K562 (cell line): ENCODE measurements around the gene MEX3C. TPM values are rescaled to one million over a fixed set of nuclear protein-coding genes. Genes with fewer than 3 reads are reported as not detected.

Experiments
- ATAC-seq: fragments of 200-7000 bp; cut with Tn5 transposase; 3 replicates; pipeline ENCODE4 v1.9.1; 2020; ENCODE audit warnings: moderate library complexity
- BruUV-seq: library from RNA; stranded (reverse); fragments of 400-500 nt; replicated peaks from 2 replicates; lab custom pipeline; 2021; lab: Mats Ljungman, UMichigan
- CTCF ChIA-PET: fragments of 300-600 bp; formaldehyde crosslinking; extraction: SDS; loops from one replicate; lab custom pipeline; 2021; ENCODE audit warnings: low intra/inter-chr PET ratio; lab: Yijun Ruan, JAX
- POLR2A ChIA-PET: fragments of 300-600, 350-650 bp; sonication (Branson Sonifier 250); formaldehyde crosslinking; extraction: SDS; loops from one replicate; lab custom pipeline; 2021; ENCODE audit warnings: antibody characterized with exemption, inconsistent platforms; lab: Yijun Ruan, JAX
- DNase-seq, 4 experiments: peaks; one replicate each; pipeline versions ENCODE4 v3.0.0 to v3.0.0-alpha.2; 2011 to 2018; ENCODE audit warnings: low spot score in 3 of 4, mixed read lengths in 3 of 4; ENCODE audit errors: extremely low read depth in 1 of 4
- FAIRE-seq: peaks from 2 replicates; lab custom pipeline; 2011; peaks lifted over from hg19 to GRCh38; lab: Jason Lieb, UNC
- H2AFZ ChIP-seq: 2 replicates; pipeline ENCODE4 v1.6.0; 2011; ENCODE audit warnings: low read depth, low read length, control low read depth, inconsistent platforms
- H3K27ac ChIP-seq: fragments of 200-600 bp; 3 replicates; pipeline ENCODE4 v1.8.0; 2011; ENCODE audit warnings: low read depth, mild to moderate bottlenecking, control low read depth, inconsistent platforms, low read length, moderate library complexity, mixed read lengths; ENCODE audit errors: extremely low read depth
- H3K27me3 ChIP-seq, 2 experiments: fragments of 300-600 bp in 1 of 2; 2 replicates in 1 of 2; 3 replicates in 1 of 2; pipeline versions ENCODE4 v1.6.0 to v1.8.0; 2011; ENCODE audit warnings: inconsistent platforms in 2 of 2, low read length in 2 of 2, mild to moderate bottlenecking in 1 of 2, mixed read lengths in 1 of 2, moderate library complexity in 1 of 2; ENCODE audit not compliant: control insufficient read depth in 2 of 2, insufficient read depth in 2 of 2
- H3K36me3 ChIP-seq: fragments of 300-600 bp; 3 replicates; pipeline ENCODE4 v1.8.0; 2011; ENCODE audit warnings: mild to moderate bottlenecking, low read length, inconsistent platforms; ENCODE audit not compliant: control insufficient read depth, insufficient read depth
- H3K4me1 ChIP-seq, 2 experiments: fragments of 200-600 bp in 1 of 2; replicated peaks in 1 of 2; 2 replicates in 1 of 2; 3 replicates in 1 of 2; pipeline versions ENCODE4 v1.5.1 to v1.8.0; 2011; ENCODE audit warnings: inconsistent platforms in 2 of 2, low read length in 2 of 2, mild to moderate bottlenecking in 1 of 2, mixed read lengths in 1 of 2, moderate library complexity in 1 of 2; ENCODE audit not compliant: control insufficient read depth in 2 of 2, insufficient read depth in 2 of 2
- H3K4me2 ChIP-seq: 2 replicates; pipeline ENCODE4 v1.6.1; 2011; ENCODE audit warnings: low read length, control low read depth, inconsistent platforms, mixed read lengths; ENCODE audit not compliant: insufficient read depth
- H3K4me3 ChIP-seq: fragments of 200-600 bp; sonication (generic), shearing (Covaris generic); 2 replicates; pipeline ENCODE4 v1.5.1; 2016; ENCODE audit warnings: control low read depth, inconsistent platforms
- H3K79me2 ChIP-seq: fragments of 200-600 bp; 3 replicates; pipeline ENCODE4 v1.8.0; 2011; ENCODE audit warnings: low read length, inconsistent platforms; ENCODE audit not compliant: control insufficient read depth, insufficient read depth
- H3K9ac ChIP-seq, 2 experiments: 2 replicates each; pipeline versions ENCODE4 v1.6.0 to v1.6.1; 2011; ENCODE audit warnings: low read depth in 2 of 2, low read length in 2 of 2, control low read depth in 1 of 2, inconsistent platforms in 1 of 2, mild to moderate bottlenecking in 1 of 2, mixed read lengths in 1 of 2; ENCODE audit not compliant: insufficient read depth in 1 of 2
- H3K9me1 ChIP-seq: one replicate; pipeline ENCODE4 v1.6.0; 2011; ENCODE audit warnings: inconsistent platforms, mild to moderate bottlenecking, low read length, moderate library complexity; ENCODE audit not compliant: control insufficient read depth, insufficient read depth
- H3K9me3 ChIP-seq: replicated peaks from 2 replicates; pipeline ENCODE4 v1.5.1; 2011; ENCODE audit warnings: low read depth, low read length, inconsistent platforms; ENCODE audit not compliant: control insufficient read depth, insufficient read depth
- H4K20me1 ChIP-seq: replicated peaks from 2 replicates; pipeline ENCODE4 v1.6.1; 2011; ENCODE audit warnings: low read length, inconsistent platforms, mixed read lengths; ENCODE audit not compliant: control insufficient read depth, insufficient read depth
- BACH1 ChIP-seq: fragments of 200-800 bp; sonication (Bioruptor generic); IDR thresholded peaks from 2 replicates; pipeline ENCODE4 v1.6.1; 2016; ENCODE audit warnings: missing genetic modification characterization, missing compliant biosample characterization
- CAMTA2 ChIP-seq: fragments of 250-450 bp; sonication (Bioruptor Pico); conservative IDR thresholded peaks from 2 replicates; pipeline ENCODE4 v1.5.1; 2022
- CBX8 ChIP-seq: fragments of 200-600 bp; sonication (generic); IDR thresholded peaks from 2 replicates; pipeline ENCODE4 v1.6.1; 2012; ENCODE audit warnings: borderline replicate concordance, mixed run types, low read depth, mild to moderate bottlenecking, moderate library complexity, mixed read lengths, low read length, control low read depth, inconsistent platforms; ENCODE audit not compliant: poor library complexity, severe bottlenecking; ENCODE audit errors: extremely low read depth
- SAP30 ChIP-seq: fragments of 200-600 bp; sonication (generic); IDR thresholded peaks from 2 replicates; pipeline ENCODE4 v1.6.1; 2012; ENCODE audit warnings: borderline replicate concordance, low read depth, mild to moderate bottlenecking, moderate library complexity, low read length, control low read depth, inconsistent platforms; ENCODE audit not compliant: insufficient read depth, poor library complexity, severe bottlenecking
- TRIM28 ChIP-seq: fragments of 450-650 bp; IDR thresholded peaks from 2 replicates; pipeline ENCODE4 v1.6.1; 2017
- ZNF217 ChIP-seq: sonication (generic); formaldehyde crosslinking; IDR thresholded peaks from 2 replicates; pipeline ENCODE4 v1.8.0; 2022; ENCODE audit warnings: mild to moderate bottlenecking, missing genetic modification reagents
- ZNF282 ChIP-seq: sonication (generic); formaldehyde crosslinking; IDR thresholded peaks from 2 replicates; pipeline ENCODE4 v1.8.1; 2023; ENCODE audit warnings: missing genetic modification reagents
- WGBS: fragments of 100-300 bp; shearing (Covaris generic); methylation state at CpG from one replicate; pipeline ENCODE4 v1.1.6; 2016; ENCODE audit warnings: low coverage, mixed read lengths; ENCODE audit not compliant: insufficient coverage; ENCODE audit errors: missing lambda C conversion rate; 5-methylcytosine and 5-hydroxymethylcytosine counted together
- in situ Hi-C: fragments of 300-500 bp; cut with MboI; formaldehyde crosslinking; loops from 4 replicates; pipeline ENCODE4 v1.15.0; 2018; ENCODE audit warnings: inconsistent platforms, mixed read lengths
- intact Hi-C: fragments of 100-400 bp; cut with micrococcal nuclease; formaldehyde crosslinking; loops from 2 replicates; pipeline ENCODE4 v1.14.2; 2022
- polyA plus RNA-seq, 8 experiments: library from polyadenylated mRNA; depleted of rRNA in 4 of 8; stranded (reverse) in 5 of 8; unstranded in 3 of 8; fragments of >200 nt; fragmentation: Nextera tagmentation in 2 of 8; fragmentation: Illumina TruSeq in 1 of 8; extraction: Ambion mirVana in 2 of 8; extraction: Trizol in 1 of 8; gene quantifications; 2 replicates each; pipeline versions ENCODE4 v1.2.1 to v1.2.3, GENCODE V29; 2011 to 2014; ENCODE audit warnings: inconsistent platforms in 1 of 8, missing spikeins in 1 of 8
- total RNA-seq, 7 experiments: library from RNA; depleted of rRNA in 6 of 7; stranded (reverse); fragments of >200 nt in 6 of 7; fragmentation: Illumina TruSeq in 2 of 7; extraction: Trizol in 2 of 7; gene quantifications; 2 replicates each; pipeline versions ENCODE4 v1.2.1 to v1.2.3, GENCODE V29; 2011 to 2021; ENCODE audit warnings: low replicate concordance in 1 of 7
- TF ChIP-seq, protein P1 (sequence below): fragments of 250-450 bp; sonication (Bioruptor Pico); IDR thresholded peaks from 2 replicates; pipeline ENCODE4 v1.4.0; 2020
- TF ChIP-seq, protein P2 (sequence below), 2 experiments: fragments of 450-650 bp in 1 of 2; IDR thresholded peaks; 2 replicates each; pipeline ENCODE4 v1.6.1; 2011 to 2017; ENCODE audit warnings: low read depth in 2 of 2, antibody characterized with exemption in 1 of 2, borderline replicate concordance in 1 of 2, low read length in 1 of 2, mild to moderate bottlenecking in 1 of 2, mixed read lengths in 1 of 2; ENCODE audit not compliant: control insufficient read depth in 1 of 2

The MEX3C gene
- total and polyA plus RNA-seq, 9 of the 15 experiments (the other 6 are each of a cell fraction or from before 2014, with no cell fraction given), result 2.4 to 14.2 (median 10.6) TPM

DNA sequence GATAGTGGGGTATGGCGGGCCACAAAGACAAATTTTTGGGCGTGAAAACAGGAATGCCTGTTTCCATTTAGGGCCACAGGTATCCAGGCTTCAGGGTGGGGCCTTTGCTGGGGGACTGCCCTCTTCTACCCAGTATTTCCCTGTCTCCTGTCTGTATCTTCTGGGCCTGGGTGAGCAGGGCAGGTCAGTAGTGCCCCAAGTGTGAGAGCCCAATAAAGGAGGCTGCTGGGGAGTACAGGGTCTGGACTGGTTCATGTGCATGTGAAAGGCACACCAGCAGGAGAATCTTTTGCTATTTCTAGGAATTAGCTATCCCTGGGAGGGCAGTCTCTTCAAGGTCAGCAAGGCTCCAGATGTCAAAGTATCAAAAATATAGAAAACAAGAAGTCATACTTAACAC is 71.5 kb downstream of the MEX3C start:
- Histone ChIP-seq H3K27me3 (peaks cover 4 to 31% of the 10 kb centered on the region in 2 experiments; a peak in 3 of 5 replicates), H3K4me1 (peaks cover 0 to 5% of the 10 kb centered on the region in 2 experiments; a peak in 2 of 5 replicates), H3K27ac (no peak overlapping the region), H3K9me1 (no peaks in the 10 kb centered on the region), H3K4me2 (no peak overlapping the region), H3K9ac (no peak overlapping the region), H3K9me3 (no peaks in the 10 kb centered on the region), H4K20me1 (no peaks in the 10 kb centered on the region), H3K36me3 (no peaks in the 10 kb centered on the region), H3K79me2 (no peaks in the 10 kb centered on the region), H2AFZ (no peak overlapping the region), H3K4me3 (no peak overlapping the region)
- BruUV-seq, result no TSS peak
- intact Hi-C loops (no loop called here), in situ Hi-C loops (no loop called here)
- ChIA-PET POLR2A (no interaction called here), CTCF (no interaction called here)
- 0% methylated on average over 1 of the region's 2 CpGs for WGBS
- no peak for TF ChIP-seq ZNF217 (CRISPR knock-in tag)
- TF ChIP-seq, protein P1, sequence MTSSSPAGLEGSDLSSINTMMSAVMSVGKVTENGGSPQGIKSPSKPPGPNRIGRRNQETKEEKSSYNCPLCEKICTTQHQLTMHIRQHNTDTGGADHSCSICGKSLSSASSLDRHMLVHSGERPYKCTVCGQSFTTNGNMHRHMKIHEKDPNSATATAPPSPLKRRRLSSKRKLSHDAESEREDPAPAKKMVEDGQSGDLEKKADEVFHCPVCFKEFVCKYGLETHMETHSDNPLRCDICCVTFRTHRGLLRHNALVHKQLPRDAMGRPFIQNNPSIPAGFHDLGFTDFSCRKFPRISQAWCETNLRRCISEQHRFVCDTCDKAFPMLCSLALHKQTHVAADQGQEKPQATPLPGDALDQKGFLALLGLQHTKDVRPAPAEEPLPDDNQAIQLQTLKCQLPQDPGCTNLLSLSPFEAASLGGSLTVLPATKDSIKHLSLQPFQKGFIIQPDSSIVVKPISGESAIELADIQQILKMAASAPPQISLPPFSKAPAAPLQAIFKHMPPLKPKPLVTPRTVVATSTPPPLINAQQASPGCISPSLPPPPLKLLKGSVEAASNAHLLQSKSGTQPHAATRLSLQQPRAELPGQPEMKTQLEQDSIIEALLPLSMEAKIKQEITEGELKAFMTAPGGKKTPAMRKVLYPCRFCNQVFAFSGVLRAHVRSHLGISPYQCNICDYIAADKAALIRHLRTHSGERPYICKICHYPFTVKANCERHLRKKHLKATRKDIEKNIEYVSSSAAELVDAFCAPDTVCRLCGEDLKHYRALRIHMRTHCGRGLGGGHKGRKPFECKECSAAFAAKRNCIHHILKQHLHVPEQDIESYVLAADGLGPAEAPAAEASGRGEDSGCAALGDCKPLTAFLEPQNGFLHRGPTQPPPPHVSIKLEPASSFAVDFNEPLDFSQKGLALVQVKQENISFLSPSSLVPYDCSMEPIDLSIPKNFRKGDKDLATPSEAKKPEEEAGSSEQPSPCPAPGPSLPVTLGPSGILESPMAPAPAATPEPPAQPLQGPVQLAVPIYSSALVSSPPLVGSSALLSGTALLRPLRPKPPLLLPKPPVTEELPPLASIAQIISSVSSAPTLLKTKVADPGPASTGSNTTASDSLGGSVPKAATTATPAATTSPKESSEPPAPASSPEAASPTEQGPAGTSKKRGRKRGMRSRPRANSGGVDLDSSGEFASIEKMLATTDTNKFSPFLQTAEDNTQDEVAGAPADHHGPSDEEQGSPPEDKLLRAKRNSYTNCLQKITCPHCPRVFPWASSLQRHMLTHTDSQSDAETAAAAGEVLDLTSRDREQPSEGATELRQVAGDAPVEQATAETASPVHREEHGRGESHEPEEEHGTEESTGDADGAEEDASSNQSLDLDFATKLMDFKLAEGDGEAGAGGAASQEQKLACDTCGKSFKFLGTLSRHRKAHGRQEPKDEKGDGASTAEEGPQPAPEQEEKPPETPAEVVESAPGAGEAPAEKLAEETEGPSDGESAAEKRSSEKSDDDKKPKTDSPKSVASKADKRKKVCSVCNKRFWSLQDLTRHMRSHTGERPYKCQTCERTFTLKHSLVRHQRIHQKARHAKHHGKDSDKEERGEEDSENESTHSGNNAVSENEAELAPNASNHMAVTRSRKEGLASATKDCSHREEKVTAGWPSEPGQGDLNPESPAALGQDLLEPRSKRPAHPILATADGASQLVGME (CRISPR knock-in tag), result no peak
- TF ChIP-seq SAP30, result no peak
- TF ChIP-seq, protein P2, sequence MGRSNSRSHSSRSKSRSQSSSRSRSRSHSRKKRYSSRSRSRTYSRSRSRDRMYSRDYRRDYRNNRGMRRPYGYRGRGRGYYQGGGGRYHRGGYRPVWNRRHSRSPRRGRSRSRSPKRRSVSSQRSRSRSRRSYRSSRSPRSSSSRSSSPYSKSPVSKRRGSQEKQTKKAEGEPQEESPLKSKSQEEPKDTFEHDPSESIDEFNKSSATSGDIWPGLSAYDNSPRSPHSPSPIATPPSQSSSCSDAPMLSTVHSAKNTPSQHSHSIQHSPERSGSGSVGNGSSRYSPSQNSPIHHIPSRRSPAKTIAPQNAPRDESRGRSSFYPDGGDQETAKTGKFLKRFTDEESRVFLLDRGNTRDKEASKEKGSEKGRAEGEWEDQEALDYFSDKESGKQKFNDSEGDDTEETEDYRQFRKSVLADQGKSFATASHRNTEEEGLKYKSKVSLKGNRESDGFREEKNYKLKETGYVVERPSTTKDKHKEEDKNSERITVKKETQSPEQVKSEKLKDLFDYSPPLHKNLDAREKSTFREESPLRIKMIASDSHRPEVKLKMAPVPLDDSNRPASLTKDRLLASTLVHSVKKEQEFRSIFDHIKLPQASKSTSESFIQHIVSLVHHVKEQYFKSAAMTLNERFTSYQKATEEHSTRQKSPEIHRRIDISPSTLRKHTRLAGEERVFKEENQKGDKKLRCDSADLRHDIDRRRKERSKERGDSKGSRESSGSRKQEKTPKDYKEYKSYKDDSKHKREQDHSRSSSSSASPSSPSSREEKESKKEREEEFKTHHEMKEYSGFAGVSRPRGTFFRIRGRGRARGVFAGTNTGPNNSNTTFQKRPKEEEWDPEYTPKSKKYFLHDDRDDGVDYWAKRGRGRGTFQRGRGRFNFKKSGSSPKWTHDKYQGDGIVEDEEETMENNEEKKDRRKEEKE (IDR thresholded peaks at IDR 0.05; ENCODE audit: borderline replicate concordance in 1 of 2, control insufficient read depth in 1 of 2, low read depth in 2 of 2, low read length in 1 of 2), result no peak
- no peak for TF ChIP-seq ZNF282 (CRISPR knock-in tag)
- no peak for TF ChIP-seq BACH1 (tag)
- TF ChIP-seq CBX8, result no peak
- TF ChIP-seq CAMTA2, result no peak
- TF ChIP-seq TRIM28, result no peak
- no peak for FAIRE-seq
- DNase-seq, result no peak
- ATAC-seq, result no peak
